ENCODE measurements around the gene ATP11A.

- TF ChIP-seq, protein P1, sequence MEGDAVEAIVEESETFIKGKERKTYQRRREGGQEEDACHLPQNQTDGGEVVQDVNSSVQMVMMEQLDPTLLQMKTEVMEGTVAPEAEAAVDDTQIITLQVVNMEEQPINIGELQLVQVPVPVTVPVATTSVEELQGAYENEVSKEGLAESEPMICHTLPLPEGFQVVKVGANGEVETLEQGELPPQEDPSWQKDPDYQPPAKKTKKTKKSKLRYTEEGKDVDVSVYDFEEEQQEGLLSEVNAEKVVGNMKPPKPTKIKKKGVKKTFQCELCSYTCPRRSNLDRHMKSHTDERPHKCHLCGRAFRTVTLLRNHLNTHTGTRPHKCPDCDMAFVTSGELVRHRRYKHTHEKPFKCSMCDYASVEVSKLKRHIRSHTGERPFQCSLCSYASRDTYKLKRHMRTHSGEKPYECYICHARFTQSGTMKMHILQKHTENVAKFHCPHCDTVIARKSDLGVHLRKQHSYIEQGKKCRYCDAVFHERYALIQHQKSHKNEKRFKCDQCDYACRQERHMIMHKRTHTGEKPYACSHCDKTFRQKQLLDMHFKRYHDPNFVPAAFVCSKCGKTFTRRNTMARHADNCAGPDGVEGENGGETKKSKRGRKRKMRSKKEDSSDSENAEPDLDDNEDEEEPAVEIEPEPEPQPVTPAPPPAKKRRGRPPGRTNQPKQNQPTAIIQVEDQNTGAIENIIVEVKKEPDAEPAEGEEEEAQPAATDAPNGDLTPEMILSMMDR (IDR thresholded peaks at IDR 0.05): no peak
- TF ChIP-seq POLR2A (IDR thresholded peaks at IDR 0.05): no peak
These were observed 2.7 kb downstream of the ATP11A start for GRCh38 chr13:112692586-112692985.
